Transverse colon (tissue), 4 donors: ENCODE data around the gene FCRL3. TPM values are rescaled to one million over a fixed set of nuclear protein-coding genes. Genes with fewer than 3 reads are reported as not detected.

Source experiments
- DNase-seq: peaks from one replicate; pipeline ENCODE4 v3.0.0-alpha.2; 2019
- H3K27ac ChIP-seq, 4 donors: fragments of 200-600 bp; sonication (generic); 2 replicates each; pipeline ENCODE4 v1.5.1; 2016 to 2018; ENCODE audit warnings: inconsistent platforms in 4 of 4
- H3K27me3 ChIP-seq: fragments of 200-600 bp; sonication (generic); 2 replicates; pipeline ENCODE4 v1.5.1; 2017; ENCODE audit warnings: inconsistent platforms
- H3K36me3 ChIP-seq, 4 donors: fragments of 200-600 bp; sonication (generic); 2 replicates each; pipeline ENCODE4 v1.5.1; 2017 to 2019; ENCODE audit warnings: inconsistent platforms in 4 of 4
- H3K4me1 ChIP-seq, 4 donors: fragments of 200-600 bp; sonication (generic); 2 replicates each; pipeline ENCODE4 v1.5.1; 2017 to 2020; ENCODE audit warnings: inconsistent platforms in 4 of 4
- H3K4me3 ChIP-seq, 4 donors: fragments of 200-600 bp; sonication (generic); 1 replicate in 1 of 4; 2 replicates in 3 of 4; pipeline versions ENCODE4 v1.5.1 to v1.6.1; 2017 to 2019; ENCODE audit warnings: inconsistent platforms in 4 of 4
- H3K9me3 ChIP-seq, 2 donors: fragments of 200-600 bp; sonication (generic); 2 replicates each; pipeline ENCODE4 v1.5.1; 2017 to 2019; ENCODE audit warnings: inconsistent platforms in 2 of 2
- EP300 ChIP-seq: sonication (generic); formaldehyde crosslinking; IDR thresholded peaks from one replicate; pipeline ENCODE4 v1.6.1; 2017; ENCODE audit warnings: antibody characterized with exemption, low read depth
- POLR2A ChIP-seq: fragments of 450-650 bp; IDR thresholded peaks from one replicate; pipeline ENCODE4 v1.6.1; 2016; ENCODE audit warnings: antibody characterized with exemption, mild to moderate bottlenecking, moderate library complexity
- POLR2AphosphoS5 ChIP-seq, 3 donors: sonication (generic); formaldehyde crosslinking; IDR thresholded peaks; one replicate each; pipeline ENCODE4 v1.6.1; 2016; ENCODE audit warnings: antibody characterized with exemption in 3 of 3
- WGBS, 2 donors: methylation state at CpG; one replicate each; pipeline ENCODE4 v1.1.5; 2018; ENCODE audit warnings: low coverage in 1 of 2; 5-methylcytosine and 5-hydroxymethylcytosine counted together
- in situ Hi-C, 4 donors: fragments of 200-750 bp; cut with MboI; loops; one replicate each; pipeline versions ENCODE4 v1.15.0 to v1.15.1; 2017; ENCODE audit warnings: low sequenced_read_pairs in 3 of 4, low pct_ligation_motif_present in 1 of 4, low pct_unique_long_range_greater_than_20kb in 1 of 4
- intact Hi-C: fragments of 100-400 bp; cut with DNase I; formaldehyde crosslinking; loops from one replicate; pipeline ENCODE4 v1.15.1; 2023; ENCODE audit warnings: low total_unique reads
- total RNA-seq, 4 donors: library from RNA; depleted of rRNA; stranded (reverse); fragments of >200 nt; gene quantifications; one replicate each; pipeline ENCODE4 v1.1.0, GENCODE V29; 2016
- TF ChIP-seq, protein P1 (sequence below), 5 experiments: fragments of 200-600 bp in 3 of 5; fragments of 450-650 bp in 2 of 5; sonication (generic) in 3 of 5; IDR thresholded peaks; 1 replicate in 2 of 5; 2 replicates in 3 of 5; pipeline ENCODE4 v1.5.1; 2016 to 2017; ENCODE audit warnings: antibody characterized with exemption in 5 of 5, inconsistent platforms in 3 of 5, mild to moderate bottlenecking in 2 of 5, moderate library complexity in 1 of 5

FCRL3 gene
- total RNA-seq, 4 donors from 2014 or later, result 4.0 to 4.9 TPM; not detected in 2

DNA sequence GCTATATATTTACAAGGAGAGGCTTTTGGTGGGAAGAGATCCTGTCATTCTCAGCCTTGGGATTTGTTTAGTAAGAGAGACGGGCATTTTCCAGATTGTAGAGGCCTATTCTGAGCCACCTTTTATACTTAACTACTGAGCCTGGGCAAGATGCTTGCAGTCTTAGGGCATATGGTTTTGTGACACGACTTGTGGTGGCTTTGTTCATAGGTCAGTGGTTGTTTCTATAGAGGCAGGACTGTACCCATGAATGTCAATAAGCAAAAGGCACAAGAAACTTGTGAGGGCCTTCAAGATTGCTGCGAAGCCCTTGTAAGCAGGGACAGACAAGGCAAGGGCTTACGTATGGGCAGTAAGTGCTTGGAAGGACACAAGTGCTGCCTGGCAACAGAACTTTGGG, 3.4 kb upstream of the FCRL3 start:
- WGBS, 2 donors, result 75 to 81% methylated on average over 3 to 4 of the region's 4 CpGs
- in situ Hi-C loops (no loop called here), intact Hi-C loops (no loop called here)
- H3K36me3 ChIP-seq, result no peaks in the 10 kb centered on the region
- H3K4me3 ChIP-seq, result no peak overlapping the region
- DNase-seq, result no peak
- no peaks in the 10 kb centered on the region for H3K9me3 ChIP-seq
- no peak overlapping the region for H3K27ac ChIP-seq
- no peaks in the 10 kb centered on the region for H3K4me1 ChIP-seq
- no peak for TF ChIP-seq POLR2A
- no peak for TF ChIP-seq EP300
- no peak for TF ChIP-seq POLR2AphosphoS5 (IDR thresholded peaks at IDR 0.05)
- TF ChIP-seq, protein P1, sequence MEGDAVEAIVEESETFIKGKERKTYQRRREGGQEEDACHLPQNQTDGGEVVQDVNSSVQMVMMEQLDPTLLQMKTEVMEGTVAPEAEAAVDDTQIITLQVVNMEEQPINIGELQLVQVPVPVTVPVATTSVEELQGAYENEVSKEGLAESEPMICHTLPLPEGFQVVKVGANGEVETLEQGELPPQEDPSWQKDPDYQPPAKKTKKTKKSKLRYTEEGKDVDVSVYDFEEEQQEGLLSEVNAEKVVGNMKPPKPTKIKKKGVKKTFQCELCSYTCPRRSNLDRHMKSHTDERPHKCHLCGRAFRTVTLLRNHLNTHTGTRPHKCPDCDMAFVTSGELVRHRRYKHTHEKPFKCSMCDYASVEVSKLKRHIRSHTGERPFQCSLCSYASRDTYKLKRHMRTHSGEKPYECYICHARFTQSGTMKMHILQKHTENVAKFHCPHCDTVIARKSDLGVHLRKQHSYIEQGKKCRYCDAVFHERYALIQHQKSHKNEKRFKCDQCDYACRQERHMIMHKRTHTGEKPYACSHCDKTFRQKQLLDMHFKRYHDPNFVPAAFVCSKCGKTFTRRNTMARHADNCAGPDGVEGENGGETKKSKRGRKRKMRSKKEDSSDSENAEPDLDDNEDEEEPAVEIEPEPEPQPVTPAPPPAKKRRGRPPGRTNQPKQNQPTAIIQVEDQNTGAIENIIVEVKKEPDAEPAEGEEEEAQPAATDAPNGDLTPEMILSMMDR (IDR thresholded peaks at IDR 0.05), result no peak
- peaks cover 8% of the 10 kb centered on the region for H3K27me3 ChIP-seq

DNA sequence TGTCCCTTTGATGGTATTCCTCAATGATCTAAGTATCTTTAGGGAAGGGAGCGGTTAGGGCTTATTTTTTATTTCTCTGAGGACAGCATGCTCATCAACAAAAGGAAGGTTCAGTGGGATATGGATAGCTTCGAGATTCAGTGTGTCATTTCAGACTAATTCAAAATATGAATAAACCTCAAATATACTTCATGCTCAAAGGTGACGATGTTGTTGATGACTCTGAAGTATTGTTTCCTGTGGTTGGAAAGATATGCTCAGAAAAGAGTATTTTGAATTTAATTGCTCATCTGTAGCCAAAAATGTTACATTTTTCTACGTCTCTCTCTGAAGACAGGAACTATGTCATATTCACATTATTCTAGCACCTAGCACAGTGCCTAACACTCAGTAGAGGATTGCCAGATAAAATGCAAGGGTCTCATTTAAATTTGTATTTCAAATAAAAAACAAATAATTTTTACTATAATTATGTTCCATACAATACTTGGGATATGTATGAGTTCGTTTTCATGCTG, 1.8 kb upstream of the FCRL3 start:
- in situ Hi-C loops (no loop called here), intact Hi-C loops (no loop called here)
- no peak overlapping the region for H3K4me3 ChIP-seq
- no peak for TF ChIP-seq EP300
- TF ChIP-seq, protein P1 (IDR thresholded peaks at IDR 0.05), result no peak
- TF ChIP-seq POLR2A, result no peak
- DNase-seq, result no peak
- H3K9me3 ChIP-seq, result no peaks in the 10 kb centered on the region
- no peak overlapping the region for H3K27ac ChIP-seq
- H3K36me3 ChIP-seq, result no peaks in the 10 kb centered on the region
- peaks cover 8% of the 10 kb centered on the region for H3K27me3 ChIP-seq
- WGBS, 2 donors, result 73 to 81% methylated on average over 5 of the region's 5 CpGs
- no peaks in the 10 kb centered on the region for H3K4me1 ChIP-seq

DNA sequence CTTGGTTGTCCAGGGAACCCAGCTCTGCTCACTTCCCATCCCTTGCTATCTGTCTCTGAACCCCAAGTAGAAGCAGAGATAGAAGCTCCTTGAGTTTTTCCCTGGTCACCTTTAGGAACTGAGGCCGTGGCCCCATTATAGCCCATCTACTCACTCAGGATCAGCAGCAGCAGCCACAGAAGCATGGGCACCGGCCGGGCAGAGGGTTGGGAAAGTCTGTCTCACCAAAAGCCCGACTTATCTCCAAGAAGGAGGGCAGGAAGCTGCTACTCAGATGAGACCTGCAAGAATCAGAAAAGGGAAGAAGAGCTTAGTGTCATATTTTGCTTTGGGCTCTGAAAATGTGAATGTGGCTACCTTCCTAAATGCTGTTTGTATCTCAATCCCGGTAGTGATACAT, 264 bp downstream of the FCRL3 start:
- TF ChIP-seq EP300, result no peak
- no peak for TF ChIP-seq POLR2AphosphoS5 (IDR thresholded peaks at IDR 0.05)
- no peak for TF ChIP-seq POLR2A
- TF ChIP-seq, protein P1 (IDR thresholded peaks at IDR 0.05), result no peak
- no peaks in the 10 kb centered on the region for H3K36me3 ChIP-seq
- H3K27ac ChIP-seq, result no peak overlapping the region
- 63 to 72% methylated on average over 2 to 5 of the region's 5 CpGs for WGBS, 2 donors
- H3K9me3 ChIP-seq, result no peaks in the 10 kb centered on the region
- in situ Hi-C loops, result no loop called here
- intact Hi-C loops, result no loop called here
- no peaks in the 10 kb centered on the region for H3K4me1 ChIP-seq
- no peak for DNase-seq
- H3K4me3 ChIP-seq, result no peak overlapping the region
- peaks cover 8% of the 10 kb centered on the region for H3K27me3 ChIP-seq

DNA sequence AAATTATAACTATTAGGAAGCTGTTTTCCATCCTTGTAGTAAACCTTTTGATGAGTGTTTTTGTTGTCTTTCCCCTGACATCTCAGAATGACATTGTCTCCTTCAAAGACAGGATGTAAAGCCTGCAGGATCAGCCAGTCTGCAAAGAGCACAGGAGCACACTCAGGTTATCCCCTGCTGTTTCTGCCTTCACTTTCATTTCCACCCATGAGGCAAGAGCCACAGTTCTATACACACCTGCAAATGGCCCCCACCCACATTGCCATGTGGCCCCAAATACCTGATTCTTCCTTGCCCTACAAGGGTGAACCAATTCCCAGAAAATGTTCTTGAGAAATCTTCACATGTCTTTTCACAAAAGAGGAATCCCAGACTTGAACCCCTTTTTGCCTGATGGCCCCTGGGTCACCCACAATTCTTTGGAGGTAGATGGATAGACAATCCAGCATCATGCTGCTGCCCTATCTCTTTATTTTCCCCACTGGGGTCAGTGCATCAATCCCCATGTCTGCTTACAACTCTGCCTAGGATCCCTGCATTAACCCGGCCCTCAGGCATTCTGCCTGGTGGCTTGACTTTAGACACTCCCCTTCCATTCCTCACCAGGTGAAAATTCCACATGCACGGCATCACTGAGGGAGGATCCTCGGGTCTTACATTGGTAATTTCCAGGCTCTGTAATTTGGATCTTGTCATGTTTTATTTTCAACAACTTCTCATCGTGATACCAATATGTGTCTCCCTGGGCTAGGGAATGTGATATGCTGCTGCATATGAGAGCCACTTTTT, 2.6 kb downstream of the FCRL3 start:
- Histone ChIP-seq H3K36me3 (no peaks in the 10 kb centered on the region), H3K9me3 (no peaks in the 10 kb centered on the region), H3K4me1 (no peaks in the 10 kb centered on the region), H3K27me3 (peaks cover 8% of the 10 kb centered on the region), H3K27ac (no peak overlapping the region), H3K4me3 (no peak overlapping the region)
- DNase-seq, result no peak
- intact Hi-C loops (no loop called here), in situ Hi-C loops (no loop called here)
- TF ChIP-seq POLR2A (no peak), POLR2AphosphoS5 (IDR thresholded peaks at IDR 0.05) (no peak), EP300 (no peak)
- TF ChIP-seq, protein P1 (IDR thresholded peaks at IDR 0.05), result no peak
- 80 to 91% methylated on average over 3 to 4 of the region's 4 CpGs for WGBS, 2 donors
